GM12878 (cell line): Measurements from ENCODE around the gene ZNF100. TPM values are rescaled to one million over a fixed set of nuclear protein-coding genes. Genes with fewer than 3 reads are reported as not detected.

Experiments
- ATAC-seq: fragments of 200-7000 bp; cut with Tn5 transposase; 3 replicates; pipeline ENCODE4 v1.9.1; 2020; ENCODE audit warnings: mild to moderate bottlenecking, moderate library complexity
- BruUV-seq: library from RNA; stranded (reverse); fragments of 400-500 nt; replicated peaks from 2 replicates; lab custom pipeline; 2021; lab: Mats Ljungman, UMichigan
- CTCF ChIA-PET: fragments of 300-600 bp; sonication (Branson Sonifier 250); formaldehyde crosslinking; extraction: SDS; loops from one replicate; lab custom pipeline; 2021; ENCODE audit warnings: inconsistent platforms; lab: Yijun Ruan, JAX
- POLR2A ChIA-PET: fragments of 350-600 bp; formaldehyde crosslinking; extraction: SDS; loops from one replicate; lab custom pipeline; 2021; ENCODE audit warnings: inconsistent platforms; lab: Charles Lee
- RAD21 ChIA-PET: fragments of 300-600 bp; sonication (Branson Sonifier 250); formaldehyde crosslinking; loops from one replicate; lab custom pipeline; 2023; ENCODE audit warnings: antibody characterized with exemption; ENCODE audit not compliant: unreplicated experiment; lab: Charles Lee
- SMC1A ChIA-PET: fragments of 300-600 bp; sonication (Branson Sonifier 250); formaldehyde crosslinking; loops from one replicate; lab custom pipeline; 2023; ENCODE audit not compliant: unreplicated experiment, uncharacterized antibody; lab: Charles Lee
- DNase-seq: peaks from one replicate; pipeline ENCODE4 v3.0.0-alpha.2; 2011; ENCODE audit warnings: low read depth, low spot score
- FAIRE-seq: peaks from 3 replicates; lab custom pipeline; 2011; peaks lifted over from hg19 to GRCh38; lab: Jason Lieb, UNC
- H2AFZ ChIP-seq: 2 replicates; pipeline ENCODE4 v1.6.0; 2011; ENCODE audit warnings: low read depth, low read length, control low read depth; ENCODE audit not compliant: control insufficient read depth
- H3K27ac ChIP-seq: 2 replicates; pipeline ENCODE4 v1.5.1; 2011; ENCODE audit warnings: control low read depth; ENCODE audit not compliant: control insufficient read depth, insufficient read depth
- H3K27me3 ChIP-seq, 2 experiments: replicated peaks in 1 of 2; 2 replicates each; pipeline versions ENCODE4 v1.6.0 to v1.6.1; 2011; ENCODE audit warnings: low read length in 1 of 2; ENCODE audit not compliant: control insufficient read depth in 2 of 2, insufficient read depth in 2 of 2
- H3K36me3 ChIP-seq, 2 experiments: 2 replicates each; pipeline ENCODE4 v1.5.1; 2011; ENCODE audit warnings: low read length in 1 of 2; ENCODE audit not compliant: control insufficient read depth in 2 of 2, insufficient read depth in 2 of 2
- H3K4me1 ChIP-seq: 2 replicates; pipeline ENCODE4 v1.6.1; 2011; ENCODE audit warnings: mild to moderate bottlenecking, low read length, moderate library complexity, mixed read lengths; ENCODE audit not compliant: control insufficient read depth, insufficient read depth
- H3K4me2 ChIP-seq: 2 replicates; pipeline ENCODE4 v1.6.0; 2011; ENCODE audit warnings: control low read depth; ENCODE audit not compliant: control insufficient read depth, insufficient read depth
- H3K4me3 ChIP-seq: fragments of 200-600 bp; sonication (generic); 2 replicates; pipeline ENCODE4 v1.5.1; 2016
- H3K79me2 ChIP-seq: 2 replicates; pipeline ENCODE4 v1.6.0; 2011; ENCODE audit warnings: low read length; ENCODE audit not compliant: control insufficient read depth, insufficient read depth
- H3K9ac ChIP-seq: 2 replicates; pipeline ENCODE4 v1.8.0; 2011; ENCODE audit warnings: low read length, control low read depth, mixed read lengths; ENCODE audit not compliant: control insufficient read depth, insufficient read depth
- H3K9me3 ChIP-seq: replicated peaks from 3 replicates; pipeline ENCODE4 v1.5.1; 2011; ENCODE audit warnings: mild to moderate bottlenecking, low read length; ENCODE audit not compliant: control insufficient read depth, insufficient read depth
- H4K20me1 ChIP-seq: 2 replicates; pipeline ENCODE4 v1.6.0; 2011; ENCODE audit not compliant: control insufficient read depth, insufficient read depth
- BCL11A ChIP-seq: IDR thresholded peaks from 2 replicates; pipeline ENCODE4 v1.6.1; 2011; ENCODE audit warnings: low read depth, low read length
- CREM ChIP-seq: IDR thresholded peaks from 2 replicates; pipeline ENCODE4 v1.6.1; 2014; ENCODE audit warnings: antibody characterized with exemption, low read depth
- EP300 ChIP-seq, 2 experiments: fragments of 150-350 bp in 1 of 2; IDR thresholded peaks; 2 replicates each; pipeline ENCODE4 v1.6.1; 2011 to 2012; ENCODE audit warnings: low read depth in 2 of 2, low read length in 2 of 2, borderline replicate concordance in 1 of 2, improper control_type of control experiment in 1 of 2, inconsistent platforms in 1 of 2; ENCODE audit not compliant: control insufficient read depth in 1 of 2
- GABPA ChIP-seq: IDR thresholded peaks from 2 replicates; pipeline ENCODE4 v1.6.1; 2014; ENCODE audit warnings: antibody characterized with exemption, low read depth, mild to moderate bottlenecking, inconsistent platforms
- LARP7 ChIP-seq: fragments of 450-650 bp; IDR thresholded peaks from 2 replicates; pipeline ENCODE4 v1.6.1; 2017; ENCODE audit warnings: mild to moderate bottlenecking
- RFX5 ChIP-seq: IDR thresholded peaks from 2 replicates; pipeline ENCODE4 v1.6.1; 2011; ENCODE audit warnings: low read depth, low read length, improper control_type of control experiment
- SIN3A ChIP-seq: IDR thresholded peaks from 2 replicates; pipeline ENCODE4 v1.6.1; 2012; ENCODE audit warnings: low read depth, low read length, improper control_type of control experiment
- SMAD5 ChIP-seq: IDR thresholded peaks from 2 replicates; pipeline ENCODE4 v1.6.1; 2016; ENCODE audit warnings: antibody characterized with exemption, low read depth
- SMARCA5 ChIP-seq: fragments of 450-650 bp; IDR thresholded peaks from 2 replicates; pipeline ENCODE4 v1.6.1; 2017; ENCODE audit warnings: mild to moderate bottlenecking
- STAT3 ChIP-seq: IDR thresholded peaks from 2 replicates; pipeline ENCODE4 v1.6.1; 2011; ENCODE audit warnings: low read depth, low read length, improper control_type of control experiment
- TARDBP ChIP-seq: IDR thresholded peaks from 2 replicates; pipeline ENCODE4 v1.6.1; 2016; ENCODE audit warnings: borderline replicate concordance
- ZNF217 ChIP-seq: fragments of 450-650 bp; IDR thresholded peaks from 2 replicates; pipeline ENCODE4 v1.6.1; 2017; ENCODE audit warnings: antibody characterized with exemption, mild to moderate bottlenecking
- WGBS: methylation state at CpG from one replicate; pipeline ENCODE4 v1.1.6; 2016; ENCODE audit warnings: low lambda C conversion rate; ENCODE audit not compliant: insufficient replicate concordance, insufficient coverage; ENCODE audit errors: missing lambda C conversion rate; 5-methylcytosine and 5-hydroxymethylcytosine counted together
- in situ Hi-C: fragments of 300-500 bp; cut with MboI; formaldehyde crosslinking; loops from 9 replicates; pipeline ENCODE4 v1.14.3; 2018; ENCODE audit warnings: mixed read lengths
- intact Hi-C: fragments of 100-400 bp; cut with micrococcal nuclease; formaldehyde crosslinking; loops from one replicate; pipeline ENCODE4 v1.14.2; 2022; ENCODE audit not compliant: unreplicated experiment
- polyA plus RNA-seq, 11 experiments: library from polyadenylated mRNA; depleted of rRNA in 4 of 11; unstranded in 6 of 11; stranded (reverse) in 5 of 11; fragments of >200 nt; fragmentation: Nextera tagmentation in 4 of 11; fragmentation: Illumina TruSeq in 1 of 11; extraction: Ambion mirVana in 4 of 11; extraction: Trizol in 1 of 11; gene quantifications; 1 replicate in 1 of 11; 2 replicates in 10 of 11; pipeline versions ENCODE4 v1.2.1 to v1.2.3, GENCODE V29; 2011 to 2016; ENCODE audit warnings: inconsistent platforms in 2 of 11, missing spikeins in 2 of 11, low read depth in 1 of 11
- total RNA-seq, 4 experiments: library from RNA; depleted of rRNA in 3 of 4; stranded (reverse); fragments of >200 nt in 3 of 4; fragmentation: Illumina TruSeq in 1 of 4; extraction: Trizol in 1 of 4; gene quantifications; 2 replicates each; pipeline versions ENCODE4 v1.2.1 to v1.2.3, GENCODE V29; 2013 to 2021
- TF ChIP-seq, protein P1 (sequence below): fragments of 450-650 bp; IDR thresholded peaks from 2 replicates; pipeline ENCODE4 v1.6.1; 2017; ENCODE audit warnings: mild to moderate bottlenecking, moderate library complexity
- TF ChIP-seq, protein P2 (sequence below): fragments of 450-650 bp; IDR thresholded peaks from 2 replicates; pipeline ENCODE4 v1.6.1; 2016; ENCODE audit warnings: mild to moderate bottlenecking
- TF ChIP-seq, protein P3 (sequence below): fragments of 450-650 bp; IDR thresholded peaks from 2 replicates; pipeline ENCODE4 v1.6.1; 2017; ENCODE audit warnings: mild to moderate bottlenecking, moderate library complexity

ZNF100 gene
- total and polyA plus RNA-seq, 10 of the 15 experiments (the other 5 are each of a cell fraction or from before 2014, with no cell fraction given) = 3.0 to 18.2 (median 9.4) TPM

DNA sequence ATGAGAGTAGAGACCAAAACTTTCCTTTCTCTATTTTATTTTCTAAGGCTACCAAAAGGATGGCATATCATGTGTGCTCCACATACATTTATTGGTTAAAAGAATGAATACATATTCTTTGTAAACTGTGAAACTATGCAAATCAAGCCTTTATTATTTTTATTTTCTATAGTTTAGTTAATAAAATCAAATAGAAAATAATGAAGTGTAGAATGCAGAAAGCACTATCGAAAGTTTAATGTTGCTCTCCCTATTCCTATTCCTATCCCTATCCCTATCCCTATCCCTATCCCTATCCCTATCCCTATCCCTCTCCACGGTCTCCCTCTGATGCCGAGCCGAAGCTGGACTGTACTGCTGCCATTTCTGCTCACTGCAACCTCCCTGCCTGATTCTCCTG lies 60.3 kb downstream of the ZNF100 start (continued):
- TF ChIP-seq, protein P1, sequence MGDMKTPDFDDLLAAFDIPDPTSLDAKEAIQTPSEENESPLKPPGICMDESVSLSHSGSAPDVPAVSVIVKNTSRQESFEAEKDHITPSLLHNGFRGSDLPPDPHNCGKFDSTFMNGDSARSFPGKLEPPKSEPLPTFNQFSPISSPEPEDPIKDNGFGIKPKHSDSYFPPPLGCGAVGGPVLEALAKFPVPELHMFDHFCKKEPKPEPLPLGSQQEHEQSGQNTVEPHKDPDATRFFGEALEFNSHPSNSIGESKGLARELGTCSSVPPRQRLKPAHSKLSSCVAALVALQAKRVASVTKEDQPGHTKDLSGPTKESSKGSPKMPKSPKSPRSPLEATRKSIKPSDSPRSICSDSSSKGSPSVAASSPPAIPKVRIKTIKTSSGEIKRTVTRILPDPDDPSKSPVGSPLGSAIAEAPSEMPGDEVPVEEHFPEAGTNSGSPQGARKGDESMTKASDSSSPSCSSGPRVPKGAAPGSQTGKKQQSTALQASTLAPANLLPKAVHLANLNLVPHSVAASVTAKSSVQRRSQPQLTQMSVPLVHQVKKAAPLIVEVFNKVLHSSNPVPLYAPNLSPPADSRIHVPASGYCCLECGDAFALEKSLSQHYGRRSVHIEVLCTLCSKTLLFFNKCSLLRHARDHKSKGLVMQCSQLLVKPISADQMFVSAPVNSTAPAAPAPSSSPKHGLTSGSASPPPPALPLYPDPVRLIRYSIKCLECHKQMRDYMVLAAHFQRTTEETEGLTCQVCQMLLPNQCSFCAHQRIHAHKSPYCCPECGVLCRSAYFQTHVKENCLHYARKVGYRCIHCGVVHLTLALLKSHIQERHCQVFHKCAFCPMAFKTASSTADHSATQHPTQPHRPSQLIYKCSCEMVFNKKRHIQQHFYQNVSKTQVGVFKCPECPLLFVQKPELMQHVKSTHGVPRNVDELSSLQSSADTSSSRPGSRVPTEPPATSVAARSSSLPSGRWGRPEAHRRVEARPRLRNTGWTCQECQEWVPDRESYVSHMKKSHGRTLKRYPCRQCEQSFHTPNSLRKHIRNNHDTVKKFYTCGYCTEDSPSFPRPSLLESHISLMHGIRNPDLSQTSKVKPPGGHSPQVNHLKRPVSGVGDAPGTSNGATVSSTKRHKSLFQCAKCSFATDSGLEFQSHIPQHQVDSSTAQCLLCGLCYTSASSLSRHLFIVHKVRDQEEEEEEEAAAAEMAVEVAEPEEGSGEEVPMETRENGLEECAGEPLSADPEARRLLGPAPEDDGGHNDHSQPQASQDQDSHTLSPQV = no peak
- TF ChIP-seq, protein P2, sequence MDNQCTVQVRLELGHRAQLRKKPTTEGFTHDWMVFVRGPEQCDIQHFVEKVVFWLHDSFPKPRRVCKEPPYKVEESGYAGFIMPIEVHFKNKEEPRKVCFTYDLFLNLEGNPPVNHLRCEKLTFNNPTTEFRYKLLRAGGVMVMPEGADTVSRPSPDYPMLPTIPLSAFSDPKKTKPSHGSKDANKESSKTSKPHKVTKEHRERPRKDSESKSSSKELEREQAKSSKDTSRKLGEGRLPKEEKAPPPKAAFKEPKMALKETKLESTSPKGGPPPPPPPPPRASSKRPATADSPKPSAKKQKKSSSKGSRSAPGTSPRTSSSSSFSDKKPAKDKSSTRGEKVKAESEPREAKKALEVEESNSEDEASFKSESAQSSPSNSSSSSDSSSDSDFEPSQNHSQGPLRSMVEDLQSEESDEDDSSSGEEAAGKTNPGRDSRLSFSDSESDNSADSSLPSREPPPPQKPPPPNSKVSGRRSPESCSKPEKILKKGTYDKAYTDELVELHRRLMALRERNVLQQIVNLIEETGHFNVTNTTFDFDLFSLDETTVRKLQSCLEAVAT = no peak
- TF ChIP-seq TARDBP (no peak), SMAD5 (no peak), BCL11A (no peak)

DNA sequence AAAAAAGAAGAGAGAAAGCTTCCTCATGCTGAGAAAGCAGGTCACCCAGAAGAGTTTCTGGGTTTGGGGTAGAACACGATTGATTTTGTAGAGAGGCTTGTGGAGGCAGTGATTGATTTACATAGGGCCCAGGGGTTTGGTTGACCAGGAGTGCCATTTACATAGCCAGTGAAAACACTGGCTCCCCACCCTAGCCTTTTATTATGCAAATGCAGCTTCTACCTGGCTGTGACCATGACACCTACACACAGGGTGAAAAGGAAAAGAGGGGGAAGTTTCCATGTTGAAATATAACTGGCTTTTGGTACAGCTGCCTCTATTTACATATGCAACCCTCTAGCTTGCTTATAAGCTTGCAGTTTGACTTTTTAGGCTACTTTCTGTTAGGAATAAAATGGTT lies 62.0 kb downstream of the ZNF100 start:
- H3K79me2 ChIP-seq = no peaks in the 10 kb centered on the region
- no peaks in the 10 kb centered on the region for H3K4me1 ChIP-seq
- H3K9me3 ChIP-seq = no peaks in the 10 kb centered on the region; the same call in 2 of the 3 replicates
- H4K20me1 ChIP-seq = no peaks in the 10 kb centered on the region
- ChIA-PET CTCF (no interaction called here), SMC1A (interaction anchor here (1.0 kb wide), 1 partner anchor 345 kb away, joined by 3 read pairs; no protein-coding TSS in a partner anchor), RAD21 (no interaction called here), POLR2A (no interaction called here)
- H3K4me2 ChIP-seq = no peak overlapping the region
- H3K4me3 ChIP-seq = no peak overlapping the region
- H2AFZ ChIP-seq = no peak overlapping the region
- ATAC-seq = no peak
- intact Hi-C loops = no loop called here
- 0% methylated on average over 1 of the region's 1 CpG for WGBS
- H3K27ac ChIP-seq = no peak overlapping the region
- no peak for FAIRE-seq
- no peaks in the 10 kb centered on the region for H3K27me3 ChIP-seq
- H3K36me3 ChIP-seq = no peaks in the 10 kb centered on the region
- DNase-seq = no peak
- BruUV-seq = no TSS peak
- in situ Hi-C loops = no loop called here
- no peak overlapping the region for H3K9ac ChIP-seq
- TF ChIP-seq LARP7 = no peak
- TF ChIP-seq TARDBP = no peak
- no peak for TF ChIP-seq ZNF217
- no peak for TF ChIP-seq RFX5
- no peak for TF ChIP-seq SIN3A
- no peak for TF ChIP-seq SMARCA5
- TF ChIP-seq, protein P3, sequence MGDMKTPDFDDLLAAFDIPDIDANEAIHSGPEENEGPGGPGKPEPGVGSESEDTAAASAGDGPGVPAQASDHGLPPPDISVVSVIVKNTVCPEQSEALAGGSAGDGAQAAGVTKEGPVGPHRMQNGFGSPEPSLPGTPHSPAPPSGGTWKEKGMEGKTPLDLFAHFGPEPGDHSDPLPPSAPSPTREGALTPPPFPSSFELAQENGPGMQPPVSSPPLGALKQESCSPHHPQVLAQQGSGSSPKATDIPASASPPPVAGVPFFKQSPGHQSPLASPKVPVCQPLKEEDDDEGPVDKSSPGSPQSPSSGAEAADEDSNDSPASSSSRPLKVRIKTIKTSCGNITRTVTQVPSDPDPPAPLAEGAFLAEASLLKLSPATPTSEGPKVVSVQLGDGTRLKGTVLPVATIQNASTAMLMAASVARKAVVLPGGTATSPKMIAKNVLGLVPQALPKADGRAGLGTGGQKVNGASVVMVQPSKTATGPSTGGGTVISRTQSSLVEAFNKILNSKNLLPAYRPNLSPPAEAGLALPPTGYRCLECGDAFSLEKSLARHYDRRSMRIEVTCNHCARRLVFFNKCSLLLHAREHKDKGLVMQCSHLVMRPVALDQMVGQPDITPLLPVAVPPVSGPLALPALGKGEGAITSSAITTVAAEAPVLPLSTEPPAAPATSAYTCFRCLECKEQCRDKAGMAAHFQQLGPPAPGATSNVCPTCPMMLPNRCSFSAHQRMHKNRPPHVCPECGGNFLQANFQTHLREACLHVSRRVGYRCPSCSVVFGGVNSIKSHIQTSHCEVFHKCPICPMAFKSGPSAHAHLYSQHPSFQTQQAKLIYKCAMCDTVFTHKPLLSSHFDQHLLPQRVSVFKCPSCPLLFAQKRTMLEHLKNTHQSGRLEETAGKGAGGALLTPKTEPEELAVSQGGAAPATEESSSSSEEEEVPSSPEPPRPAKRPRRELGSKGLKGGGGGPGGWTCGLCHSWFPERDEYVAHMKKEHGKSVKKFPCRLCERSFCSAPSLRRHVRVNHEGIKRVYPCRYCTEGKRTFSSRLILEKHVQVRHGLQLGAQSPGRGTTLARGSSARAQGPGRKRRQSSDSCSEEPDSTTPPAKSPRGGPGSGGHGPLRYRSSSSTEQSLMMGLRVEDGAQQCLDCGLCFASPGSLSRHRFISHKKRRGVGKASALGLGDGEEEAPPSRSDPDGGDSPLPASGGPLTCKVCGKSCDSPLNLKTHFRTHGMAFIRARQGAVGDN = no peak
- TF ChIP-seq EP300 (IDR thresholded peaks at IDR 0.05; ENCODE audit: borderline replicate concordance in 1 of 2, control insufficient read depth in 1 of 2, low read depth in 2 of 2, low read length in 2 of 2) = no peak
- no peak for TF ChIP-seq STAT3
- no peak for TF ChIP-seq GABPA
- no peak for TF ChIP-seq CREM
